GM18873 (cell line): ENCODE results near the gene SOCS4.
A peak's percentile ranks its signal among the peaks of the same experiment; 100 is the strongest.

Experiments
- ATAC-seq: cut with Tn5 transposase; IDR thresholded peaks from one replicate; pipeline ENCODE4 v1.9.1; 2021; ENCODE audit warnings: mild to moderate bottlenecking, moderate library complexity, moderate number of reproducible peaks; ENCODE audit not compliant: unreplicated experiment, low FRiP score

The SOCS4 gene

DNA sequence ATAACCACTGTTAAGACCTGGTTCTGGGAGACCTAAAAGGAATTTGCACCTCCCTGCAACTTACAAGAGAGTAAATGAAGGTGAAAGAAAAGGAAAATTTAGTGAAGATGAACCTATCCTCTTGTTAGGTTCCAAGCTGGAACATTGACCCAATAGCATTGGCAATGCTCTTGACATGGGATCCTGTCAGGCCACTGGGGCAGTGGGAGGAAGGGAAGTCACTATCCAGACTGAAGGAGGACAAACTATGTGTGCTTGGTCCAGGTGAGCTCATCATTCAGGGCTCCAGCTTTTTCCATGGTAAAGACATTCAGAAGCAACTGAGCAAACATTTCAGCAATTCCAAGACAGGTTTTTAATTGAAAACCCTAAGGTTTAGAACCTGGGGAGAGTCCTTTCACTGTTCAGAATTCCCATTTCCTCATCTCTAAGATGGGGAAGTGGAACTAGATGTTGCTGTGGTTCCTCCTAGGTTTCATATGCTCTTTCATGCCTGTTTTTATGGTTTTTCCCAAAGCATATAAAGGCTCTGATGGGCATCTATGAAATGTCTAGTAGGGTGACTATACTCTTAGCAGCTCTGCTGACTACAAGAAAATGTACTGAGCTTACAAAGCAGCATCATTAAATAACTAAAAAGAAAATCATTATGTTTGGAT lies 57.5 kb downstream of the SOCS4 start:
- ATAC-seq, result no peak

DNA sequence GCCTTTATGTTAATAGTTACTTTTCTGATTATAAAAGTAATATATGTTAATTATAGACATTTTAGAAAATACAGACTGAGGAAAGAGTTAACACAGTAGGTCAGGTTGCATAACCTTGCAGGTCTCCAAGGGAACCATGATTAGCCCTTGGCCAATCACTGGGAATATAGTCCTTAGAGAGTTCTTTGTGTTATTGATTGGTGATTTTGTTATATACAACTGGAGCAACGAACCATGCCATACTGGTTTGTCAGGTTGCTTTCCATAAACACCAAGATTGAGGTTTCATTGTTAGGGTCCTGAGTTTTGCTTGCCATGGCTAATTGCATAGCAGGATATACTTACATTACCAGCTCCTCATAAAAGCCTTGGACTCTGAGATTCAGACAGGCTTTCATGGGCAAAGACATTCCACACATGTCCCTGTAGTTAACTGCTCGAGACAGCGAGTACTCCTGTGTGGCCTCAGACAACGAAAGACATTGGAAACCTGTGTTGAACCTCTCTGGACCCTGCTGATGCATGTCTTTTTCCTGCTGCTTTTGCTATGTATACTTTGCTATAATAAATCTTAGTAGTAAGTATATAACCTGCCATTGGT lies 58.1 kb downstream of the SOCS4 start:
- no peak for ATAC-seq

- ATAC-seq, result no peak
Observed at GRCh38 chr14:55086938-55087337, 59.9 kb downstream of the SOCS4 start.

DNA sequence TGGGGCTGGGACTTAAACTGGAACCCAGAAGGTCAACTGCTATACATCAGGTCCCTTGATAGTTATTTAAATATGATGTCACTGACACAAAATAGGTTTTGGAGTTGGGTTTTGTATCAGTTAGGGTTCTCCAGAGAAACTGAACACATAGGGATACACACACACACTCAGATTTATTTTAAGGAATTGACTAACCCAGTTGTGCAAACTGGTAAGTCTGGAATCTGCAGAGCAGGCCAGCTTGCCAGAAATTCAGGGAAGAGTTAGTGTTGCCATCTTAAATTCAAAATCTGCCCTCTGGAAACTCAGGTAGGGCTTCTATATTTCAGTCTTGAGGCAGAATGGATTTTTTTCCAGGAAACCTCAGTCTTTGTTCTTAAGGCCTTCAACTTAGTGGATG lies 61.3 kb downstream of the SOCS4 start:
- ATAC-seq, result no peak

GRCh38 chr14:55092341-55092740 lies 65.3 kb downstream of the SOCS4 start:
- no peak for ATAC-seq

GRCh38 chr14:55094292-55095157 lies 67.5 kb downstream of the SOCS4 start:
- ATAC-seq, result no peak

GRCh38 chr14:55097881-55098560 lies 71.0 kb downstream of the SOCS4 start:
- ATAC-seq, result peak; percentile 55

DNA sequence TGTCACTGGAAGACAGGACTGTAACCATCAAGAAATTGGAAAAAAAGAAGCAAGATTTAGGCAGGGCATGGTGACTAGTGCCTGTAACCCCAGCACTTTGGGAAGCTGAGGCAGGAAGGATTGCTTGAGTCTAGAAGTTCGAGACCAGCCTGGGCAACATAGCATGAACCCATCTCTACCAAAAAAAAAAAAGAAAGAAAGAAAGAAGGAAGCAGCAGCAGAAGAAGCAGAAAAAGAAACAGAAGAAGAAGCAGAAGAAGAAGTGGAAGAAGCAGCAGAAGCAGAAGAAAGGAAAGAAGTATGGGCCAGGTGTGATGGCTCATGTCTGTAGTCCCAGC lies 71.5 kb downstream of the SOCS4 start:
- no peak for ATAC-seq
